SK-N-SH (cell line): Measurements from ENCODE around the gene ST7. TPM values are rescaled to one million over a fixed set of nuclear protein-coding genes. Genes with fewer than 3 reads are reported as not detected.

Source experiments
- CTCF ChIA-PET: fragments of 300-600, 350-600 bp; formaldehyde crosslinking; extraction: SDS; loops from one replicate; lab custom pipeline; 2021; lab: Yijun Ruan, JAX
- POLR2A ChIA-PET: fragments of 350-600 bp; sonication (Branson Sonifier 250); formaldehyde crosslinking; extraction: SDS; loops from one replicate; lab custom pipeline; 2020; ENCODE audit warnings: antibody characterized with exemption, inconsistent platforms; lab: Yijun Ruan, JAX
- DNase-seq: peaks from one replicate; pipeline ENCODE4 v3.0.0; 2012
- H2AFZ ChIP-seq: fragments of 200-600 bp; sonication (generic); 2 replicates; pipeline ENCODE4 v1.8.1; 2016; ENCODE audit warnings: antibody characterized with exemption, mild to moderate bottlenecking, low read depth
- H3F3A ChIP-seq: fragments of 200-600 bp; sonication (generic); replicated peaks from 2 replicates; pipeline ENCODE3; 2016; ENCODE audit warnings: antibody characterized with exemption, mild to moderate bottlenecking; ENCODE audit not compliant: insufficient read depth
- H3K27ac ChIP-seq, 2 experiments: fragments of 200-500 bp in 1 of 2; fragments of 200-600 bp in 1 of 2; sonication (Bioruptor generic) in 1 of 2; sonication (generic), shearing (Covaris generic) in 1 of 2; 2 replicates each; pipeline versions ENCODE4 v1.5.1 to v1.6.1; 2014 to 2016; ENCODE audit warnings: low read depth in 2 of 2, inconsistent platforms in 1 of 2, low read length in 1 of 2, mild to moderate bottlenecking in 1 of 2, mixed read lengths in 1 of 2
- H3K27me3 ChIP-seq: fragments of 200-600 bp; sonication (generic), shearing (Covaris generic); 2 replicates; pipeline ENCODE4 v1.6.1; 2016; ENCODE audit warnings: mixed run types; ENCODE audit not compliant: insufficient read depth
- H3K36me3 ChIP-seq, 2 experiments: fragments of 200-500 bp in 1 of 2; fragments of 200-600 bp in 1 of 2; sonication (Bioruptor generic) in 1 of 2; sonication (generic) in 1 of 2; replicated peaks in 1 of 2; 2 replicates each; pipeline versions ENCODE3 to v1.5.1; 2014 to 2016; ENCODE audit warnings: low read length in 1 of 2, mild to moderate bottlenecking in 1 of 2; ENCODE audit not compliant: insufficient read depth in 2 of 2, control insufficient read depth in 1 of 2
- H3K4me1 ChIP-seq, 2 experiments: fragments of 200-500 bp in 1 of 2; fragments of 200-600 bp in 1 of 2; sonication (Bioruptor generic) in 1 of 2; sonication (generic), shearing (Covaris generic) in 1 of 2; 2 replicates each; pipeline versions ENCODE4 v1.5.1 to v1.6.1; 2014 to 2016; ENCODE audit warnings: low read depth in 1 of 2, low read length in 1 of 2, mixed run types in 1 of 2; ENCODE audit not compliant: insufficient read depth in 2 of 2, control insufficient read depth in 1 of 2
- H3K4me2 ChIP-seq: fragments of 200-600 bp; sonication (generic), shearing (Covaris generic); 2 replicates; pipeline ENCODE4 v1.6.1; 2017; ENCODE audit warnings: mixed run types
- H3K4me3 ChIP-seq, 2 experiments: fragments of 200-500 bp in 1 of 2; fragments of 200-600 bp in 1 of 2; sonication (Bioruptor generic) in 1 of 2; sonication (generic), shearing (Covaris generic) in 1 of 2; 2 replicates each; pipeline versions ENCODE4 v1.5.1 to v1.8.1; 2014 to 2016; ENCODE audit warnings: low read depth in 2 of 2, inconsistent platforms in 1 of 2, low read length in 1 of 2, mild to moderate bottlenecking in 1 of 2, mixed read lengths in 1 of 2, moderate library complexity in 1 of 2
- H3K79me2 ChIP-seq: fragments of 200-600 bp; sonication (generic); 2 replicates; pipeline ENCODE4 v1.8.1; 2017; ENCODE audit warnings: mild to moderate bottlenecking; ENCODE audit not compliant: insufficient read depth
- H3K9ac ChIP-seq: fragments of 200-600 bp; sonication (generic); 2 replicates; pipeline ENCODE4 v1.6.1; 2017; ENCODE audit warnings: mixed run types
- H3K9me2 ChIP-seq: fragments of 200-600 bp; sonication (generic); 2 replicates; pipeline ENCODE4 v1.6.1; 2017; ENCODE audit warnings: mixed run types
- H3K9me3 ChIP-seq: fragments of 200-600 bp; sonication (generic); 2 replicates; pipeline ENCODE4 v1.6.1; 2017; ENCODE audit warnings: mixed run types, mild to moderate bottlenecking, moderate library complexity
- H4K20me1 ChIP-seq: fragments of 200-600 bp; sonication (generic); 2 replicates; pipeline ENCODE4 v1.6.1; 2017; ENCODE audit warnings: mild to moderate bottlenecking, mixed run types; ENCODE audit not compliant: insufficient read depth
- CHD2 ChIP-seq: fragments of 150-350 bp; IDR thresholded peaks from 2 replicates; pipeline ENCODE4 v1.6.1; 2018; ENCODE audit warnings: low read length; ENCODE audit not compliant: partially characterized antibody
- ELF1 ChIP-seq: IDR thresholded peaks from 2 replicates; pipeline ENCODE4 v1.4.0; 2012
- EZH2phosphoT487 ChIP-seq: fragments of 200-600 bp; sonication (generic); IDR thresholded peaks from 2 replicates; pipeline ENCODE4 v1.6.1; 2017; ENCODE audit warnings: low read depth, mixed run types, mild to moderate bottlenecking, antibody characterized with exemption, moderate library complexity, borderline replicate concordance
- FOSL2 ChIP-seq: IDR thresholded peaks from 2 replicates; pipeline ENCODE4 v1.4.0; 2012; ENCODE audit warnings: low read depth, mild to moderate bottlenecking, moderate library complexity, borderline replicate concordance
- FOXJ3 ChIP-seq: sonication (generic); formaldehyde crosslinking; IDR thresholded peaks from 2 replicates; pipeline ENCODE4 v1.5.1; 2020; ENCODE audit warnings: mild to moderate bottlenecking, missing genetic modification reagents
- FOXM1 ChIP-seq: IDR thresholded peaks from 2 replicates; pipeline ENCODE4 v1.4.0; 2012; ENCODE audit warnings: low read depth, mild to moderate bottlenecking
- GATA2 ChIP-seq: sonication (generic); formaldehyde crosslinking; IDR thresholded peaks from 2 replicates; pipeline ENCODE4 v1.5.0; 2020; ENCODE audit warnings: mild to moderate bottlenecking, missing genetic modification reagents
- IRF3 ChIP-seq: fragments of 150-350 bp; IDR thresholded peaks from 2 replicates; pipeline ENCODE4 v1.6.1; 2016; ENCODE audit warnings: mild to moderate bottlenecking, low read depth, low read length
- JUND ChIP-seq: IDR thresholded peaks from 2 replicates; pipeline ENCODE4 v1.4.0; 2012
- NRF1 ChIP-seq: IDR thresholded peaks from 2 replicates; pipeline ENCODE4 v1.6.1; 2012; ENCODE audit warnings: low read depth, mild to moderate bottlenecking, low read length
- RAD21 ChIP-seq: IDR thresholded peaks from 2 replicates; pipeline ENCODE4 v1.6.1; 2012; ENCODE audit warnings: mild to moderate bottlenecking, low read length
- RCOR1 ChIP-seq: fragments of 150-350 bp; IDR thresholded peaks from 2 replicates; pipeline ENCODE4 v1.6.1; 2017; ENCODE audit warnings: antibody characterized with exemption, low read length
- RXRA ChIP-seq: IDR thresholded peaks from 2 replicates; pipeline ENCODE4 v1.4.0; 2012; ENCODE audit warnings: low read depth, mild to moderate bottlenecking, borderline replicate concordance
- SIN3A ChIP-seq: IDR thresholded peaks from 2 replicates; pipeline ENCODE4 v1.6.1; 2012; ENCODE audit warnings: low read depth, mild to moderate bottlenecking, low read length, moderate library complexity, borderline replicate concordance
- SMC3 ChIP-seq: IDR thresholded peaks from 2 replicates; pipeline ENCODE4 v1.6.1; 2012; ENCODE audit warnings: low read depth, low read length, improper control_type of control experiment
- TAF1 ChIP-seq: IDR thresholded peaks from 2 replicates; pipeline ENCODE4 v1.6.1; 2012; ENCODE audit warnings: low read depth, mild to moderate bottlenecking, low read length, moderate library complexity, borderline replicate concordance
- TCF12 ChIP-seq: IDR thresholded peaks from 2 replicates; pipeline ENCODE4 v1.4.0; 2012
- USF1 ChIP-seq: IDR thresholded peaks from 2 replicates; pipeline ENCODE4 v1.4.0; 2012; ENCODE audit warnings: low read depth, borderline replicate concordance
- USF2 ChIP-seq: fragments of 150-350 bp; IDR thresholded peaks from 2 replicates; pipeline ENCODE4 v1.6.1; 2017; ENCODE audit warnings: antibody characterized with exemption, low read length, low read depth, borderline replicate concordance
- ZBTB33 ChIP-seq: IDR thresholded peaks from 2 replicates; pipeline ENCODE4 v1.4.0; 2012; ENCODE audit warnings: low read depth, borderline replicate concordance
- WGBS: methylation state at CpG from one replicate; pipeline ENCODE4 v1.1.6; 2017; ENCODE audit warnings: low lambda C conversion rate; 5-methylcytosine and 5-hydroxymethylcytosine counted together
- polyA plus RNA-seq, 3 experiments: library from polyadenylated mRNA; depleted of rRNA; stranded (reverse); fragments of >200 nt; gene quantifications; 2 replicates each; pipeline ENCODE4 v1.2.3, GENCODE V29; 2012
- TF ChIP-seq, protein P1 (sequence below): fragments of 200-600 bp; sonication (generic); IDR thresholded peaks from 2 replicates; pipeline ENCODE4 v1.6.1; 2017; ENCODE audit warnings: antibody characterized with exemption, mild to moderate bottlenecking, moderate library complexity
- TF ChIP-seq, protein P2 (sequence below): IDR thresholded peaks from 2 replicates; pipeline ENCODE4 v1.4.0; 2012; ENCODE audit warnings: low read depth

ST7 gene
- polyA plus RNA-seq, 1 of the 3 experiments (the other 2 are of a cell fraction): 23.5 TPM

DNA sequence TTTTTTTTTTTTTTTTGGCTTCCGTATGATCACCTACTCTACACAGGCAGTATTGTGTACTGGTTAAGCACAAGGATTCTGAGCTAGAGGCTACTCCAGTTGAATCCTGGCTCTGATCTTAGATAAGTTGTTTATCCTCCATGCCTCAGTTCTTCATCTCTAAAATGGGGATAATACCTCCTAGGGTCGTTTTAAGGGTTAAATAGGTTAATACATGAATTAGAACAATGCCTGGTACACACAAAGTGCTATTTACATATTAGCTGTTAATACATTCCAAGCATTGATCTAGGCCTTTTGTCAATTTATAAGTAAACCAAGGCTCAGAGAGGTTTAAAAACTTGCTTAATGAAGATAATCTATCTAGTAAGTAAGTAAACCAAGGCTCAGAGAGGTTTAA is 59.0 kb downstream of the ST7 start (continued):
- TF ChIP-seq ZBTB33: no peak
- no peak for TF ChIP-seq SIN3A
- no peak for TF ChIP-seq CHD2
- no peak for TF ChIP-seq FOXJ3 (CRISPR knock-in tag)

DNA sequence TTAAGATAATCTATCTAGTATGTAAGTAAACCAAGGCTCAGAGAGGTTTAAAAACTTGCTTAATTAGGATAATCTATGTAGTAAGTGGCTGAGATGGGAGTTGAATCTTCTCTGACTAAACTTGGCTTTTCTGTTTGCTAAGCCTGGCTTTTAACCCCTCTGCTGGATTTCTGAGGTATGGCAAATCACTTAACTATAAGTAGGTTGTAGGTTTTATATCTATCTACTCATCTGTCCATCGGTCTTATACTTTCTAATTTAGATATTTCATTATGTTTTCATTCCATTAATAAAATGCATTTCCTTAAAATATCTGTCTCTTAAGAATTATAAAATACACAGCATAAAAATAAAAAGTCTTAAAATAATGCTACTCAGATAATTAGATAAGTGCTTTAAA is 59.4 kb downstream of the ST7 start:
- Histone ChIP-seq H3F3A (peaks cover 8% of the 10 kb centered on the region), H3K36me3 (no peaks in the 10 kb centered on the region), H3K27me3 (no peaks in the 10 kb centered on the region), H4K20me1 (no peaks in the 10 kb centered on the region), H3K4me1 (peaks cover 18 to 20% of the 10 kb centered on the region in 2 experiments; a peak in 3 of 4 replicates), H3K4me2 (no peak overlapping the region), H3K27ac (0 out of 4 replicates have a peak overlapping the region, but pooled peaks of 1 of the 2 experiments have one; percentile 1), H2AFZ (no peak overlapping the region), H3K9me3 (no peaks in the 10 kb centered on the region), H3K79me2 (peaks cover 23% of the 10 kb centered on the region), H3K9me2 (no peaks in the 10 kb centered on the region), H3K9ac (no peak overlapping the region), H3K4me3 (no peak overlapping the region)
- peak; percentile 48 for DNase-seq
- WGBS: 47% methylated on average over 1 of the region's 1 CpG
- CTCF ChIA-PET: interaction anchor here (0.8 to 8.4 kb wide), 17 partner anchors 11 to 114 kb away, joined by 3 to 58 read pairs (median 4); no protein-coding TSS in a partner anchor
- POLR2A ChIA-PET: no interaction called here
- TF ChIP-seq FOXM1 (no peak), RCOR1 (no peak), FOXJ3 (CRISPR knock-in tag) (no peak), USF2 (no peak), TAF1 (no peak), TCF12 (no peak), SMC3 (peak; percentile 60), ELF1 (no peak), USF1 (no peak), RAD21 (peak; percentile 71), CHD2 (no peak), JUND (no peak), GATA2 (CRISPR knock-in tag) (no peak), IRF3 (no peak), RXRA (no peak), FOSL2 (no peak), EZH2phosphoT487 (no peak), SIN3A (no peak), NRF1 (no peak)
- TF ChIP-seq, protein P1, sequence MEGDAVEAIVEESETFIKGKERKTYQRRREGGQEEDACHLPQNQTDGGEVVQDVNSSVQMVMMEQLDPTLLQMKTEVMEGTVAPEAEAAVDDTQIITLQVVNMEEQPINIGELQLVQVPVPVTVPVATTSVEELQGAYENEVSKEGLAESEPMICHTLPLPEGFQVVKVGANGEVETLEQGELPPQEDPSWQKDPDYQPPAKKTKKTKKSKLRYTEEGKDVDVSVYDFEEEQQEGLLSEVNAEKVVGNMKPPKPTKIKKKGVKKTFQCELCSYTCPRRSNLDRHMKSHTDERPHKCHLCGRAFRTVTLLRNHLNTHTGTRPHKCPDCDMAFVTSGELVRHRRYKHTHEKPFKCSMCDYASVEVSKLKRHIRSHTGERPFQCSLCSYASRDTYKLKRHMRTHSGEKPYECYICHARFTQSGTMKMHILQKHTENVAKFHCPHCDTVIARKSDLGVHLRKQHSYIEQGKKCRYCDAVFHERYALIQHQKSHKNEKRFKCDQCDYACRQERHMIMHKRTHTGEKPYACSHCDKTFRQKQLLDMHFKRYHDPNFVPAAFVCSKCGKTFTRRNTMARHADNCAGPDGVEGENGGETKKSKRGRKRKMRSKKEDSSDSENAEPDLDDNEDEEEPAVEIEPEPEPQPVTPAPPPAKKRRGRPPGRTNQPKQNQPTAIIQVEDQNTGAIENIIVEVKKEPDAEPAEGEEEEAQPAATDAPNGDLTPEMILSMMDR: peak; percentile 71
- TF ChIP-seq, protein P2, sequence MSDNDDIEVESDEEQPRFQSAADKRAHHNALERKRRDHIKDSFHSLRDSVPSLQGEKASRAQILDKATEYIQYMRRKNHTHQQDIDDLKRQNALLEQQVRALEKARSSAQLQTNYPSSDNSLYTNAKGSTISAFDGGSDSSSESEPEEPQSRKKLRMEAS: no peak
